GM10266 (cell line): Measurements from ENCODE around the gene FBLN1.

Experiments used
- DNase-seq: peaks from one replicate; pipeline ENCODE4 v3.0.0; 2012; ENCODE audit errors: extremely low spot score
- CTCF ChIP-seq: IDR thresholded peaks from 2 replicates; pipeline ENCODE4 v1.5.1; 2012; ENCODE audit warnings: mild to moderate bottlenecking, low read depth; ENCODE audit not compliant: control insufficient read depth, insufficient read depth; ENCODE audit errors: missing control alignments

Gene FBLN1

GRCh38 chr22:45502215-45503049, at the start of gene FBLN1:
TSS of gene FBLN1 (plus strand) at chr22:45502883. CDS start at chr22:45502986, 103 bp downstream.
- peak; percentile 43 for DNase-seq

GRCh38 chr22:45453764-45454163, 48.9 kb upstream of the FBLN1 start:
- TF ChIP-seq CTCF: no peak
- DNase-seq: no peak

More at GRCh38 chr22:45502215-45503049, at the start of gene FBLN1:
- TF ChIP-seq CTCF: no peak

- TF ChIP-seq CTCF: no peak
- DNase-seq: no peak
These were observed 48.4 kb upstream of the FBLN1 start for GRCh38 chr22:45454275-45454674.

- TF ChIP-seq CTCF: no peak
- DNase-seq: no peak
These were observed 47.5 kb upstream of the FBLN1 start for GRCh38 chr22:45455212-45455611.

GRCh38 chr22:45455621-45456020, 47.1 kb upstream of the FBLN1 start:
- TF ChIP-seq CTCF: no peak
- no peak for DNase-seq

- TF ChIP-seq CTCF: no peak
- DNase-seq: no peak
These were observed 45.9 kb upstream of the FBLN1 start for GRCh38 chr22:45456811-45457210.

GRCh38 chr22:45458532-45458931, 44.2 kb upstream of the FBLN1 start:
- TF ChIP-seq CTCF: no peak
- no peak for DNase-seq
